ENCODE results near the gene RNF43.
"Not testable (repeated sequence)": the region's sequence is repeated elsewhere in the genome, so short reads cannot be mapped to it uniquely, and the experiment has no call there.

The RNF43 gene

GRCh38 chr17:58403311-58403710 lies 14.0 kb downstream of the RNF43 start:
- no peak for DNase-seq

- DNase-seq = no peak
Observed at GRCh38 chr17:58402679-58403078, 14.7 kb downstream of the RNF43 start.

GRCh38 chr17:58402047-58402446 lies 15.3 kb downstream of the RNF43 start:
- DNase-seq = peak; percentile 14

GRCh38 chr17:58401287-58401686 lies 16.0 kb downstream of the RNF43 start:
- DNase-seq = no peak

- DNase-seq = no peak
Observed at GRCh38 chr17:58400826-58401225, 16.5 kb downstream of the RNF43 start.

- DNase-seq = no peak
Observed at GRCh38 chr17:58399974-58400373, 17.4 kb downstream of the RNF43 start.

- no peak for DNase-seq
Observed at GRCh38 chr17:58398574-58399266, 18.6 kb downstream of the RNF43 start.

- DNase-seq = not testable (repeated sequence)
Observed at GRCh38 chr17:58397421-58397820, 19.9 kb downstream of the RNF43 start.

GRCh38 chr17:58396173-58396572 lies 21.2 kb downstream of the RNF43 start:
- no peak for DNase-seq

- DNase-seq = no peak
Observed at GRCh38 chr17:58394534-58395223, 22.7 kb downstream of the RNF43 start.

GRCh38 chr17:58391302-58391984 lies 25.9 kb downstream of the RNF43 start:
- no peak for DNase-seq

GRCh38 chr17:58390884-58391283 lies 26.4 kb downstream of the RNF43 start:
- no peak for DNase-seq

- no peak for DNase-seq
Observed at GRCh38 chr17:58388302-58389190, 28.8 kb downstream of the RNF43 start.

GRCh38 chr17:58387834-58388233 lies 29.5 kb downstream of the RNF43 start:
- DNase-seq = no peak

- DNase-seq = no peak
Observed at GRCh38 chr17:58386708-58387107, 30.6 kb downstream of the RNF43 start.

GRCh38 chr17:58385359-58385899 lies 31.9 kb downstream of the RNF43 start:
- DNase-seq = no peak

GRCh38 chr17:58384897-58385296 lies 32.4 kb downstream of the RNF43 start:
- no peak for DNase-seq

GRCh38 chr17:58383892-58384462 lies 33.4 kb downstream of the RNF43 start:
- no peak for DNase-seq

GRCh38 chr17:58382872-58383242 lies 34.5 kb downstream of the RNF43 start:
- DNase-seq = no peak

- DNase-seq = no peak
Observed at GRCh38 chr17:58382108-58382871, 35.0 kb downstream of the RNF43 start.
